ENCODE results near the gene ESYT2.

- TF ChIP-seq POLR2A (IDR thresholded peaks at IDR 0.05; ENCODE audit: low read depth, low read length) (no peak), BHLHE40 (IDR thresholded peaks at IDR 0.05; ENCODE audit: low read depth, low read length) (no peak), CTCF (conservative IDR thresholded peaks at IDR 0.05; ENCODE audit: low read depth, low read length) (no peak), USF2 (IDR thresholded peaks at IDR 0.05; ENCODE audit: low read depth, low read length) (no peak), MXI1 (IDR thresholded peaks at IDR 0.05; ENCODE audit: borderline replicate concordance, low read depth, low read length) (no peak), FOS (IDR thresholded peaks at IDR 0.05; ENCODE audit: low read depth, low read length) (no peak), MAFK (IDR thresholded peaks at IDR 0.05; ENCODE audit: low read depth, low read length) (no peak)
Measured at GRCh38 chr7:158861936-158862704, 32.8 kb upstream of the ESYT2 start.
